Stomach (tissue), 4 donors: ENCODE data around the gene PKNOX2.

Source experiments
- POLR2A ChIP-seq, 4 donors: fragments of 450-650 bp; IDR thresholded peaks; one replicate each; pipeline ENCODE4 v1.6.1; 2016; ENCODE audit warnings: antibody characterized with exemption in 4 of 4, control low read depth in 2 of 4, mild to moderate bottlenecking in 1 of 4, moderate library complexity in 1 of 4
- TF ChIP-seq, protein P1 (sequence below), 7 experiments: fragments of 450-650 bp in 4 of 7; fragments of 200-600 bp in 3 of 7; sonication (generic) in 3 of 7; IDR thresholded peaks; one replicate each; pipeline ENCODE4 v1.5.1; 2016 to 2019; ENCODE audit warnings: antibody characterized with exemption in 7 of 7, control low read depth in 2 of 7, mild to moderate bottlenecking in 1 of 7

DNA sequence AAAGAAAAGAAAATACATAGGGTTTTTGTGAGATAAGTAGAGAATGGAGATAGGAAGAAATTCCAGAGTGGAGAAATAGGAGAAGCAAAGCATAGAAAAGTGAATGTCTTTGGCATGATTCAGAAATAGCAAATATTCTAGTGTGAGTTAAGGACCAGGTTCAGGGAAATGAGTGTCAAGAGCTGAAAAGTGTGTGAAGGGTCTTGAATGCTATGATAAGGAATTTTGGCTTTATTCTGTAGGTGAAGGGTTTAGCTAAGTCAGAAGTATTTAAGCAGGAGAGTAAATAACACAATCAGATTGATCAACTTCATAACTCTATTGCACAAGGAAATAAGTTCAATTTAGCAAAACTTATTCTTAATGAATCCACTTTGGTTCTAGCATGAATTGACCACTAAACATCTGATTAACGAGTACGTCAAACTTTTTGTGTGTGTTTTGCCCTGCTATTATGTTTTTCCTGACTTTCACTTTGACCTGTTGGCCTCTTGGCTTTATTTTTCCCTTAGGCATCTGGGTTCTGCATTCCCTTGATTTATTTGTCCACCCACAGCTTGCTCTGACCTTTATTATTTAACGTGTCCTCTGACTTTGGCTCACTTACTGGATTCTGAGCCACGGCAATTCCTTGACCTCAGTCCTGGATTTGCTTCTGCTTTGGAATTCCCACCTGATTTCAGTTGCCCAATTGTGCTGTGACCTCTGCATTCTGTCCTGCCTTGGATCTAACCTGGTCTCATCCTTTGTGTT is 41.2 kb upstream of the PKNOX2 start:
- TF ChIP-seq, protein P1, sequence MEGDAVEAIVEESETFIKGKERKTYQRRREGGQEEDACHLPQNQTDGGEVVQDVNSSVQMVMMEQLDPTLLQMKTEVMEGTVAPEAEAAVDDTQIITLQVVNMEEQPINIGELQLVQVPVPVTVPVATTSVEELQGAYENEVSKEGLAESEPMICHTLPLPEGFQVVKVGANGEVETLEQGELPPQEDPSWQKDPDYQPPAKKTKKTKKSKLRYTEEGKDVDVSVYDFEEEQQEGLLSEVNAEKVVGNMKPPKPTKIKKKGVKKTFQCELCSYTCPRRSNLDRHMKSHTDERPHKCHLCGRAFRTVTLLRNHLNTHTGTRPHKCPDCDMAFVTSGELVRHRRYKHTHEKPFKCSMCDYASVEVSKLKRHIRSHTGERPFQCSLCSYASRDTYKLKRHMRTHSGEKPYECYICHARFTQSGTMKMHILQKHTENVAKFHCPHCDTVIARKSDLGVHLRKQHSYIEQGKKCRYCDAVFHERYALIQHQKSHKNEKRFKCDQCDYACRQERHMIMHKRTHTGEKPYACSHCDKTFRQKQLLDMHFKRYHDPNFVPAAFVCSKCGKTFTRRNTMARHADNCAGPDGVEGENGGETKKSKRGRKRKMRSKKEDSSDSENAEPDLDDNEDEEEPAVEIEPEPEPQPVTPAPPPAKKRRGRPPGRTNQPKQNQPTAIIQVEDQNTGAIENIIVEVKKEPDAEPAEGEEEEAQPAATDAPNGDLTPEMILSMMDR (IDR thresholded peaks at IDR 0.05) = no peak
- TF ChIP-seq POLR2A (IDR thresholded peaks at IDR 0.05) = no peak
